Left lobe of liver (tissue), 2 donors: ENCODE results near the gene PATJ. TPM values are rescaled to one million over a fixed set of nuclear protein-coding genes. Genes with fewer than 3 reads are reported as not detected.
"Not testable (repeated sequence)": the region's sequence is repeated elsewhere in the genome, so short reads cannot be mapped to it uniquely, and the experiment has no call there.

Experiments used
- ATAC-seq: fragments of 200-7000 bp; cut with Tn5 transposase; one replicate; pipeline ENCODE4 v1.9.1; 2020; ENCODE audit warnings: mild to moderate bottlenecking, moderate library complexity
- DNase-seq: peaks from one replicate; pipeline ENCODE4 v3.0.0-alpha.2; 2020; ENCODE audit warnings: low spot score
- total RNA-seq: library from RNA; stranded (reverse); gene quantifications from one replicate; pipeline ENCODE4 v1.2.1, GENCODE V29; 2021
- donor health status: DM: no; HTN: no; CAD: no; lungs with moderate emphysema.
- donor health status: DM: no; HTN: yes; CAD: no.

PATJ gene
- total RNA-seq, 1 donor from 2014 or later: 33.4 TPM

DNA sequence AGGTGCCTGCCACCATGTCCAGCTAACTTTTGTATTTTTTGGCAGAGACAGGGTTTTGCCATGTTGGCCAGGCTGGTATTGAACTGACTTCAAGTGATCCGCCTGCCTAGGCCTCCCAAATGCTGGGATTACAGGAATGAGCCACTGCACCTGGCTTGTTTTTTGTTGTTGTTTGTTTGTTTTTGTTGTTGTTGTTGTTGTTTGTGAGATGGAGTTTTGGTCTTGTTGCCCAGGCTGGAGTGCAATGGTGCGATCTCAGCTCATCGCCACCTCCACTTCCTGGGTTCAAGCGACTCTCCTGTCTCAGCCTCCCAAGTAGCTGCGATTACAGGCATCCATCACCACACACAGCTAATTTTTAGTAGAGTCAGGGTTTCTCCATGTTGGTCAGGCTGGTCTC is 445.3 kb downstream of the PATJ start:
- ATAC-seq (no peak), DNase-seq (peak; percentile 1)

DNA sequence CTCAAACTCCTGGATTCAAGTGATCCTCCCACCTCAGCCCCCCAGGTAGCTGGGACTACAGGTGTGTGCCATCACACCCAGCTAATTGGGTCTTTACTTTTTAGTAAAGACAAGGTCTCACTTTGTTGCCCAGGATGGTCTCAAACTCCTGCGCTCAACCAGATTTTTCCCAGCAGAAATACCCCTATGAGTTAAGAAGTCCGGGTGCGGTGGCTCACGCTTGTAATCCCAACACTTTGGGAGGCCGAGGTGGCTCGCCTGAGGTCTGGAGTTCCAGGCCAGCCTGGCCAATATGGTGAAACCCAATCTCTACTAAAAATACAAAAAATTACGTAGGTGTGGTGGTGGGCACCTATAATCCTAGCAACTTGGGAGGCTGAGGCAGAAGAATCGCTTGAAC is 445.8 kb downstream of the PATJ start:
- no peak for ATAC-seq
- DNase-seq: peak; percentile 5

DNA sequence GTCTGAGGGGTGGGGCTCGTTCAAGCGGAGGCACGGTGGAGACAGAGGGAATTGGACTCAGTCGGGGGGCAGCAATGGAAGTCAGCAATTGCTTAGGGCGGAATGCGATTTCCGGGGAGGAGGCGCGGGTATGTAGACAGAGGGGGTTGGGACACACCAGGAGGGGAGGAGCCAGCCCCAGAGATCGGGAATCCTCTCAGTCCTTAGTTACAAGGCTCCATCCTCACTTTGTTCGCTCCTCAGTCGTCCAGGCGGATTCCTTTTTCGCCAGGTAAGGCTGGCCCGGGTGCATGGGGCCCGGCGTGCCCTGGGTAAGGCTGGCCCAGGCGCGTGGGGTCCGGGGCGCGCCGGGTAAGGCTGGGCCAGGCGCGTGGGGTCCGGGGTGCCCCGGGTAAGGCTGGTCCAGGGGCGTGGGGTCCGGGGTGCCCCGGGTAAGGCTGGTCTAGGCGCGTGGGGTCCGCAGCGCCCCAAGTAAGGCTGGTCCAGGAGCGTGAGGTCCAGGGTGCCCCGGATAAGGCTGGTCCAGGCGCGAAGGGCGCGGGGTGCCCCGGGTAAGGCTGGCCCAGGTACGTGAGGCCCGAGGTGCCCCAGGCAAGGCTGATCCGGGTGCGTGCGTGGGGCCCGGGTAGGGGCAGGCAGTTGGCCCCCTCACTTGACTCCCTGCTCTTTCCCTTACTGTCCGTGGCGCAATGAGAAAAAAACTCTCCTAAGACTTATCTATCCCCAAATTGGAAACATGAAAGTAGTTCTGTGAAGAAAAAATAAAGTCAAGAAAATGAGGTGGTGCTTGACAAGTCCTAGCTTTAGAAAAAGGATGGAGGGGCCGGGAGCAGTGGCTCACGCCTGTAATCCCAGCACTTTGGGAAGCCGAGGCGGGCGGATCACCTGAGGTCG is 452.6 kb downstream of the PATJ start, which contains the start of gene L1TD1:
Gene L1TD1 (plus strand): TSS at position 199 of the 894 bp plus-strand sequence. CDS start 11,780 bp downstream, outside the sequence.
- ATAC-seq (no peak), DNase-seq (no peak)

DNA sequence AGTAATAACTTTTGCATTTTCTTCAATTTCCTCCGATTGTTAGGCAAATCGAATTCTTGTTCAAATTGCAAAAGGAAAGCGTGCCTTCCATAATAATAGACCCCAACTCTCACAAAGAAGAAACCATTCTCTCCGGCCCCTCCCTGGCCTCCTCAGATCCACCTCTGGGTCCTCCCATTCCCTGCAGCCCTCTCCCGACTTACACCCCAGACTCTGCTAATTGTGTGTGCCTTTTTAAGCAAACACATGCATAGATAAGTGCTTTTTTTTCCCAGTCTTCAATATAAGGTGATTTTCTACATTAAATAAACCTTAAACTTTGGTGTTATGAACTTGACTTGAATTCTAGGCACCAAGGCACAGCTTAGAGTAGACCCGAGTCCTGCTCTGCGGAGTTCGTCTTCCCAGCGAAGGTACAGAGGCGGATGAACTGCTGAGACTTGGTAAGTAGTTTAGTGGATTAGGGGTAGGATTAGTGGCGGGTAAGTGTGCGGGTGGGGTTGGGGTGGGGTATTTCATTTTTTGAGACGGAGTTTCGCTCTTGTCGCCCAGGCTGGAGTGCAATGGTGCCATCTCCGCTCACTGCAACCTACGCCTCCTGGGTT is 453.9 kb downstream of the PATJ start:
- ATAC-seq: no peak
- DNase-seq: peak; percentile 12

DNA sequence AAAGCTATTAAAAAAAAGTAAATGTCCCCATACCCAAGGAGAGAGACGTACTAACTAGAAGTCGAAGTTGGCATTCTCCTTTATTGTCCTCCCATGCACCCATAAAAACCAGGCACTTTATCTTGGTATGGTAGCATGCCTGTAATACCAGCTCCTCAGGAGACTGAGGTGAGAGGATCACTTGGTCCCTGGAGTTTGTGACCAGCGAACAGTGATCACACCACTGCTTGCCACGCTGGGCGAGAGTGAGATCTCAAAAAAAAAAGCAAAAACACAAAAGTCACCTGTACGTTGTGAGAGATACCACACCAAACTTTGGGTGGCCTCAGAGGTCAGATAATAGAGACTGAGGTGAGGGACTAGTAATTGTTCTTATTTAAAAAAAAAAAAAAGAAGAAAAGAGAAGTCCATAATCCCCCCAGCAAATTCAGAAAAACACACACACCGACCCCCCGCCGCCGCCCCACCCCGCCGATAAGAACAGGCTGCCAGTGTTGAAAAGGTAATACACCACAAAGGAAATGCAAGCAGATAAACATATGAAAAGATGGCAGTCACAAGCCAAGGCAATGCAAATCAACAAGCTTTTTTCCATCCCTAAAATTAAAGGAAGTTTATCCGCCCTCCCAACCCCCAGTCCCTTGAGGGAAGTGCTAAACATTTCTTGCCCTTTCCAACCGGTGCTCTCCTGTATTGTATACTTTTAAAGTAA is 455.9 kb downstream of the PATJ start:
- ATAC-seq (no peak), DNase-seq (no peak)

DNA sequence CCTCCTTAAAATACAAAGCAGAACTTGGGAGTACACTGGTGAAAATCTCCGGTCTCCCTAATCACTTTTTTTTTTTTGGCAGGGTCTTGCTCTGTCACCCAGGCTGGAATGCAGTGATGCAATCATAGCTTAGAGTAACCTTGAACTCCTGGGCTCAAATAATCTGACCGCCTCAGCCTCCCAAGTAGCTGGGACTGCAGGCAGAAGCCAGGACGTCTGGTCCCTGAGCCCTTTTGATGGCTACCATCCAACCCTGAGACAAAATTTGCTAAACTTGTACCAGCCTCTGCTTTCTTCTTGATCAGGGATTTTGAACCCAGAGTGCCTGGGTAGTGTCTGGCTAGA is 456.5 kb downstream of the PATJ start:
- peak; percentile 63 for DNase-seq

DNA sequence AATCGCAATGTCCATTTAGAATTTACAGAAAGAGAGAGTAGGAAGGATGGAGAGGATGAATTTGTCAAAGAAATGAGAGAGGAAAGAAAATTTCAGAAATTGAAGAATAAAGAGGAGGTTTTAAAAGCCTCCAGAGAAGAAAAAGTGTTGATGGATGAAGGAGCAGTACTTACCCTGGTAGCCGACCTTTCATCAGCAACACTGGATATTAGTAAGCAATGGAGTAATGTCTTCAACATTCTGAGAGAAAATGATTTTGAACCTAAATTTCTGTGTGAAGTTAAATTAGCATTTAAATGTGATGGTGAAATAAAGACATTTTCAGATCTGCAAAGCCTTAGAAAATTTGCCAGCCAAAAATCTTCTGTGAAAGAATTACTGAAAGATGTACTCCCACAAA is 464.9 kb downstream of the PATJ start:
- no peak for ATAC-seq
- DNase-seq: no peak

More for the DNA sequence above, 456.5 kb downstream of the PATJ start:
- peak; percentile 95 for ATAC-seq

DNA sequence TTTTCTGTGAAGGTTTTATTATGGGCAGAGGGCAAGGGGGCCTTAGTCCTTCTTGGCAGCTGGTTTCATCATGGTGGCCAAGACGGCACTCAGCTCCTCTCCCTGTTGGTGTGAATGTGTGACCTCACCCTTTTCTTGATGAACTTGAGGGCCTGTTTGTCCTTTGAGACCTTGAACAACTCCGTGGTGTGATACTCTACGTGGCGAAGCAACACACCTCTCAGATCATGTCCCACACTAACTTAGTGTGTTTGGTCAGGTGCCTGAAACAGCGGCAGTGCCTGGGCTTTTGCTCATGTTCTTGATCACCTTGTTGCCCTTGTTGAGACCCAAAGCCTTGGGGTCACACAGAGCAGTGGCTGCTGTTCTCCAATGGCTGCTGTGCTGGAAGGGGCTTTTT is 465.8 kb downstream of the PATJ start:
- no peak for DNase-seq
- ATAC-seq: no peak

DNA sequence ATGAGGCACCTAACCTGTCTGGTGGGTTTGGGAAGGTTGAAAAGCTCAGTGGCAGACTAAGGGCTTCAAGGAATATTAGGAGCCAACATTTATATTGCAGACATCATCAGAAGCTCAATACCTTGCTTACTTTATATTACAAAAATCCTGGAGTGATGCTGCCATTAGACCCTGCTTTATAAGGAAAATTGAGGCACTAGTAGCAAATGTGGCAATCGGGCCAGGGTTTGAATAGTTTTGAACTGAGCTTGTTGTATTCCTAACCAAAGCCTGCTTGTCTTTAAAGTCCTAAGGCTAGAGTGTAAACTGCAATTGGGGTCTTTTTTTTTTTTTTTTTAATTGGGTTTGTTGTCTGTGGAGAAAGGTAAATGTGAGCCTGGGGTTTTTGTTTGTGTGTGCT is 466.7 kb downstream of the PATJ start:
- ATAC-seq: no peak
- DNase-seq: no peak

DNA sequence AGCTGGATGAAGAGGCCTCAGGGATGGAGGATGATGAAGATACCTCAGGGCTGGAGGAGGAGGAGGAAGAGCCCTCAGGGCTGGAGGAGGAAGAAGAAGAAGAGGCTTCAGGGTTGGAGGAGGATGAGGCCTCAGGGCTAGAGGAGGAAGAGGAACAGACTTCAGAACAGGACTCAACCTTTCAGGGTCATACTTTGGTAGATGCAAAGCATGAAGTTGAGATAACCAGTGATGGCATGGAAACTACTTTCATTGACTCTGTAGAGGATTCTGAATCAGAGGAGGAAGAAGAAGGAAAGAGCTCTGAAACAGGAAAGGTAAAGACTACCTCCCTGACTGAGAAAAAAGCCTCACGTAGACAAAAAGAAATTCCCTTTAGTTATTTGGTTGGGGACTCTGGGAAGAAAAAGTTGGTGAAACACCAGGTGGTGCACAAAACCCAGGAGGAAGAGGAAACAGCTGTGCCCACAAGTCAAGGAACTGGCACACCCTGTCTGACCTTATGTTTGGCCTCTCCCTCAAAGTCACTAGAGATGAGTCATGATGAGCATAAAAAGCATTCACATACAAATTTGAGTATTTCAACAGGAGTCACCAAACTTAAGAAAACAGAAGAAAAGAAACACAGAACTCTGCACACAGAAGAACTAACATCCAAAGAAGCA is 467.8 kb downstream of the PATJ start:
- DNase-seq (no peak), ATAC-seq (no peak)

DNA sequence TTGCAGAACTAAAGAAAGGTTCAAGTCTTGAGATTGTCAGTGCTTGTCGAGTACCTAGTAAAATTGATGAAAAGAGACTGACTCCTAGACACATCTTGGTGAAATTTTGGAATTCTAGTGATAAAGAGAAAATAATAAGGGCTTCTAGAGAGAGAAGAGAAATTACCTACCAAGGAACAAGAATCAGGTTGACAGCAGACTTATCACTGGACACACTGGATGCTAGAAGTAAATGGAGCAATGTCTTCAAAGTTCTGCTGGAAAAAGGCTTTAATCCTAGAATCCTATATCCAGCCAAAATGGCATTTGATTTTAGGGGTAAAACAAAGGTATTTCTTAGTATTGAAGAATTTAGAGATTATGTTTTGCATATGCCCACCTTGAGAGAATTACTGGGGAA is 468.7 kb downstream of the PATJ start:
- DNase-seq: no peak
- no peak for ATAC-seq

DNA sequence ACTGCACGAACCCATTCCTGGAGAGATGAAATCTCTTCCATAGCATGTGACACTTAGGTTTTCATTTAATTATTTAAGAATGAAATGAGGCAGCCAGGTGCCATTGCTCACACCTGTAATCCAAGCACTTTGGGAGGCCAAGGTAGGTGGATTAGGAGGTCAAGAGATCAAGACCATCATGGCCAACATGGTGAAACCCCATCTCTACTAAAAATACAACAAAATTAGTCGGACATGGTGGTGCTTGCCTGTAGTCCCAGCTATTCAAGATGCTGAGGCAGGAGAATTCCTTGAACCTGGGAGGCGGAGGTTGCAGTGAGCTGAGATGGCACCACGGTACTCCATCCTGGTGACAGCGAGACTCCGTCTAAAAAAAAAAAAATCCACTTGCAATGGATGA is 470.1 kb downstream of the PATJ start:
- DNase-seq (no peak), ATAC-seq (no peak)

DNA sequence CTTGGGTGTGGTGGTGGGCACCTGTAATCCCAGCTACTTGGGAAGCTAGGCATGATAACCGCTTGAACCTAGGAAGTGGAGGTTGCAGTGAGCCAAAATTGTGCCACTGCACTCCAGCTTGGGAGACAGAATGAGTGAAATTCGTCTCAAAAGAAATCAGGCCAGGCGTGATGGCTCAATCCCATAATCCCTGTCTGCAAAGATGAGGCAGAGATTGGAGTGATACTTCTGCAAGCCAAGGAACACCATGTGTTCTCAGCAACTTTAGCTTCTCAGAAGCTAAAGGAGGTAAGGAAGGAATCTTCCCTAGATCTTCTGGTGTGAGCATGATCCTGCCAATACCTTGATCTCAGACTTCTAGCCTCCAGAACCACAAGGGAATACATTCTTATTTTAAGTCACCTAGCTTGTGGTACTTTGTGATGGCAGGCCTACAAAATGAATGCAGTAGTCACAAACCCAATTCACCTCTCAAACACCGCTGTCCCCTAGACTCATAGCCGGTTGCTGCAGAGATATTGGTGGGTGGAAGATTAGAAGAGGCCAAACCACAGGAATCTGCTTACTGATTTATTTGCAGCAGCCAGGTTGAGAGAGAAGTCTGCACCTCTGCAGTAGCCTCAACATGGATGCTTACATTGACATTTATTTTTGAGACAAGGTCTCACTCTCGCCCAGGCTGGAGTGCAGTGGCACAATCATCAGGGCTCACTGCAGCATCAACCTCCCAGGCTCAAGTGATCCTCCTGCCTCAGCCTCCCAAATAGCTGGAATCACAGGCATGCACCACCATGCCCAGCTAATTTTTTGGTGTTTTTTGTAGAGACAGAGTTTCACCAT is 471.0 kb downstream of the PATJ start:
- ATAC-seq: no peak
- no peak for DNase-seq

DNA sequence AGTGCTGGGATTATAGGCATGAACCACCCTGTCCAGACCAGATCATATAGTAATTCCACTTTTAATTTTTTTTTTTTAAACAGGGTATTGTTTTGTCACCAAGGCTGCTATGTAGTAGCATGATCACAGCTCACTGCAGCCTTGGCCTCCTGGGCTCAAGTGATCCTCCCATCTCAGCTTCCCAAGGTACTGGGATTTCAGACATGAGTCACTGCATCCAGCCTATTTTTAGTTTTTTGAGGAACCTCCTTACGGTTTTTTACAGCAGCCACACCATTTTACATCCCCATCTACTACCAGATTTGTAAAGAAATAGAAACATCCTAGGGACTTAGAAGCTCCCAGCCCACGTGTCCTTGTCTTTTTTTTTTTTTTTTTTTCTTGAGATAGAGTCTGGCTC is 476.3 kb downstream of the PATJ start:
- ATAC-seq (no peak), DNase-seq (no peak)

DNA sequence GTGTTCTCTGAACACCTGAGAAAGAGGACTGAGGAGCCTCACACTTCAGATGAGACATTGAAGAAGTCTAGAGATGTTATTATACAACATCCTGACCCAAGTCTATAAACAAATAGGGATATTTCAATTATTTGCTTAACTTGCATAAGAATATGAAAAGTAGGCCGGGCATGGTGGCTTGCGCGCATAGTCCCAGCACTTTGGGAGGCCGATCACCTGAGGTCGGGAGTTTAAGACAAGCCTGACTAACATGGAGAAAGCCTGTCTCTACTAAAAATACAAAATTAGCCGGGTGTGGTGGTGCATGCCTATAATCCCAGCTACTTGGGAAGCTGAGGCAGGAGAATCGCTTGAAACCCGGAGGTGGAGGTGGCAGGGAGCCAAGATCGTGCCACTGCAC is 478.2 kb downstream of the PATJ start:
- DNase-seq, ATAC-seq: not testable (repeated sequence)

DNA sequence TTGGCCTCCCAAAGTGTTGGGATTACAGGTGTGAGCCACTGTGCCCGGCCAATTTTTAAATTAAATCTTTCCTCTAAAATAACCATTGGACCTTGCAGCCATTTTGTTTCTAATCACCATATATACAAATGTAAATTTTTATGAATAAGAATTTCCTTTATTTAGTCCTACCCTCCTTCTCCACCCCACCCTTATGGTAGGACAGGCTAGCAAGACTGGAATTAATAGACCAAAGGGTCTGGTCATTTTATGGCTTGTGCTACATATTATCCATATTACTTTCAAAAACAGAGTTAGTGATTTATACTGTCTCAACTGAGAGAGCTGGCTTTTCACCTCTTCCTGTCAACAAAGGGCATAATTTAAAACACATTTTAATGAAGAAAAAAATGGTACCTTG is 478.9 kb downstream of the PATJ start:
- no peak for ATAC-seq
- DNase-seq: no peak

DNA sequence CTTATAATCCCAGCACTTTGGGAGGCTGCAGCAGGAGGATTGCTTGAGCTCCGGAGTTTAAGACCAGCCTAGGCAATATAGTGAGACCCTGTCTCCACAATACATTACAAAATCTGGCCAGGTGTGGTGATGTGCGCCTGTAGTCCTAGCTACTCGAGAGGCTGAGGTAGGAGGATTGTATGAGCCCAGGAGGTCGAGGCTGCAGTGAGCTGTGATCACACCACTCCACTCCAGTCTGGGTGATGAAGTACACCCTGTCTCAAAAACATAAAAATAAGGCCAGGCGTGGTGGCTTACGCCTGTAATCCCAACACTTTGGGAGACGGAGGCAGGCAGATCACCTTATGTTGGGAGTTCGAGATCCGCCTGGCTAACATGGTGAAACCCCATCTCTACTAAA is 480.0 kb downstream of the PATJ start:
- DNase-seq (no peak), ATAC-seq (no peak)

DNA sequence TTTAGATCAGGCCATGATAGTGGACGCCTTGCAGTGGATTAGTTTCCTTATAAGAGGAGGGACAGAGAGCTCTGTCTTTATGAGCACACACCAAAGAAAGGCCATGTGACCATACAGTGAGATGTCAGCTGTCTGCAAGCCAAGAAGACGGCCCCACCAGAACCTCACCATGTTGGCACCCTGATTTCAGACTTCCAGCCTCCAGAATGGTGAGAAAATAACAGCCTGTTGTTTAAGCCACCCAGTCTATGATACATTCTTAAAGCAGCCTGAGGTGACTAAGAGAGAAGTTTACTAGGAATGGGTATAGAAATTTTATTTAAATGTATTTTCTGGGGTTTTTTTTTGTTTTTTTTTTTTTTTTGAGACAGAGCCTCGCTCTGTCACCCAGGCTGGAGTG is 481.9 kb downstream of the PATJ start:
- ATAC-seq: no peak
- no peak for DNase-seq

DNA sequence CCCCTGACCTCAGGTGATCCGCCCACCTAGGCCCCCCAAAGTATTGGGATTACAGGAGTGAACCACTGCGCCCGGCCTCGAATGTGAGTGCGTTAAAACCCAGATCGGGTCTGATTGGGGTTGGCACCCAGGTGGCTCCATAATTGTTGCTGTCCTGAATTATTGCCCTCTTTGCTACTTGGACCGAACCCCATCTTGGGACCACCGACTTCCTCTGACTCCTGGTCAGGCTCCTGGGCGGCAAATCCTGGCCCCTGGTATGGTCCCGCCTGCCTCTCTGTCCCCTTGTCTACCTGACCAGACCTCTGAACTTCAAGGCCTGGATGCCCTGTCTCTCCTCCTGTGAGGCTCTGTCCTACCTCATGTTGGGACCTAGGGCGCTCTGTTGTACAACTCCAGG is 485.2 kb downstream of the PATJ start:
- ATAC-seq: no peak
- DNase-seq: no peak
